Measurements from ENCODE around the gene MADD. TPM values are rescaled to one million over a fixed set of nuclear protein-coding genes. Genes with fewer than 3 reads are reported as not detected.

Gene MADD
- total and polyA plus RNA-seq, 2 experiments from 2014 or later, result 13.4 to 43.8 TPM

DNA sequence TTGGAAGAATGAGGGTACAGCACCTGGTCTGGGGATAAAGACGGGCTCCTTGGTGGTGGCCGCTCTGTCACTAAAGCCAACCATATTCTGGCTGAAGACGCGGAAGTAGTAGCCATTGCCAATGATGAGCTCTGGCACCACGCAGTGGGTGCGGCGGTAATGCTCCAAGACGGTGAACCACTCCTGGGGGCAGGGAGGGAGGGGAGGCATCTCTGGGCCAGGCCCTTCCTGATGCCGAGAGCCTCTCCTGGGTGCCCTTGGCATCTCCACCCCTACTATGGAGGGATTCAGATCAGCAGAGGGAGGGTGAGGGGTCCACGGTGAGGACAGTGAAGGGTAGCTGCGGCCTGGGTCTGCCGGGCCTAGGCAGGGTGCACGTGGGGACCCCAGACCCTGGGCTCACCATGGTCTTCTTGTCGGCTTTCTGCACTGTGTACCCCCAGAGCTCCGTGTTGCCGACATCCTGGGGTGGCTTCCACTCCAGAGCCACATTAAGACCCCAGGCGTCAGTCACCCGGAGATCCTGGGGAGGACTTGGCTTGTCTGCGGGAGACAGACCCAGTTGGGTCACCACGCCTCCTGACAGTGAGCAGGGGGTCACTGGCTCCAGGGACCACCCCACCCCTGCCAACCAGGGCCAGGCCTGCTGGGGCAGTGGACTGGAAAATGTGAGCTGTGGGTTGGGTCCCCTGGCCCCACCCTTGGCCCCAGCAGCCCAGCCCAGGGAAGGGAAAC, 63.0 kb downstream of the MADD start (continued):
- TF ChIP-seq ZNF462 (CRISPR knock-in tag; IDR thresholded peaks at IDR 0.05), result no peak
- TF ChIP-seq JUNB (IDR thresholded peaks at IDR 0.05; ENCODE audit: unreplicated experiment), result no peak

GRCh38 chr11:47333526-47333845, 63.6 kb downstream of the MADD start:
- H3K27ac Mint-ChIP-seq, result no peak overlapping the region
- Histone ChIP-seq H3K9me2 (ENCODE audit: insufficient read depth) (no peaks in the 10 kb centered on the region), H3K27ac (ENCODE audit: low read depth) (no peak overlapping the region), H3F3A (replicated peaks; ENCODE audit: low read depth) (no peaks in the 10 kb centered on the region), H3K79me2 (replicated peaks; ENCODE audit: insufficient read depth) (no peaks in the 10 kb centered on the region), H3K27me3 (ENCODE audit: insufficient read depth) (no peaks in the 10 kb centered on the region), H4K20me1 (replicated peaks; ENCODE audit: insufficient read depth) (no peaks in the 10 kb centered on the region; the same call in 1 of the 2 replicates), H3K4me3 (no peak overlapping the region), H2AFZ (no peak overlapping the region), H3K4me1 (ENCODE audit: insufficient read depth) (no peaks in the 10 kb centered on the region), H3K4me2 (no peak overlapping the region), H3K36me3 (ENCODE audit: insufficient read depth) (no peaks in the 10 kb centered on the region)
- DNase-seq (ENCODE audit: low spot score) (no peak), ATAC-seq (no peak)
- no peaks in the 10 kb centered on the region for H3K9me3 Mint-ChIP-seq
- H3K4me1 Mint-ChIP-seq, result no peaks in the 10 kb centered on the region
- peaks cover 8% of the 10 kb centered on the region; the same call in 2 of the 3 replicates for H3K36me3 Mint-ChIP-seq (ENCODE audit: low read depth)
- H3K4me3 Mint-ChIP-seq, result no peak overlapping the region
- peaks cover 14% of the 10 kb centered on the region for H3K27me3 Mint-ChIP-seq (ENCODE audit: insufficient read depth, low read depth, poor library complexity)
- TF ChIP-seq ETS1 (IDR thresholded peaks at IDR 0.05) (no peak), ZNF462 (CRISPR knock-in tag; IDR thresholded peaks at IDR 0.05) (no peak), POLR2AphosphoS5 (IDR thresholded peaks at IDR 0.05; ENCODE audit: low read depth) (no peak), JUNB (IDR thresholded peaks at IDR 0.05; ENCODE audit: unreplicated experiment) (no peak), ZNF114 (CRISPR knock-in tag; IDR thresholded peaks at IDR 0.05) (no peak), EZH2phosphoT487 (IDR thresholded peaks at IDR 0.05; ENCODE audit: unreplicated experiment) (no peak), CREB1 (CRISPR knock-in tag; IDR thresholded peaks at IDR 0.05; ENCODE audit: low read depth) (no peak), ZNF331 (CRISPR knock-in tag; IDR thresholded peaks at IDR 0.05; ENCODE audit: low read depth) (no peak), NANOG (IDR thresholded peaks at IDR 0.05; ENCODE audit: borderline replicate concordance) (no peak)

Measured in GM23338 (cell line).